Tibial nerve (tissue), 4 donors: ENCODE measurements around the gene FEZF2. TPM values are rescaled to one million over a fixed set of nuclear protein-coding genes. Genes with fewer than 3 reads are reported as not detected.

Experiments
- DNase-seq, 2 donors: peaks; one replicate each; pipeline ENCODE4 v3.0.0-alpha.2; 2019; ENCODE audit warnings: low spot score in 2 of 2
- H3K27ac ChIP-seq, 4 donors: fragments of 200-600 bp; sonication (generic) in 3 of 4; one replicate each; pipeline ENCODE4 v1.5.1; 2017 to 2019; ENCODE audit warnings: mild to moderate bottlenecking in 1 of 4
- H3K27me3 ChIP-seq, 2 donors: fragments of 200-600 bp; sonication (generic) in 1 of 2; one replicate each; pipeline versions ENCODE4 v1.5.1 to v1.6.0; 2017 to 2019
- H3K36me3 ChIP-seq, 3 donors: fragments of 200-600 bp; sonication (generic); one replicate each; pipeline ENCODE4 v1.5.1; 2018 to 2019
- H3K4me1 ChIP-seq, 4 donors: fragments of 200-600 bp; sonication (generic) in 3 of 4; one replicate each; pipeline ENCODE4 v1.5.1; 2017 to 2019
- H3K4me3 ChIP-seq, 4 donors: fragments of 200-600 bp; sonication (generic) in 3 of 4; one replicate each; pipeline ENCODE4 v1.5.1; 2017 to 2019; ENCODE audit warnings: mild to moderate bottlenecking in 1 of 4, moderate library complexity in 1 of 4
- H3K9me3 ChIP-seq, 4 donors: fragments of 200-600 bp; sonication (generic) in 3 of 4; one replicate each; pipeline ENCODE4 v1.5.1; 2017 to 2019
- EP300 ChIP-seq, 2 donors: sonication (generic); formaldehyde crosslinking; IDR thresholded peaks; one replicate each; pipeline ENCODE4 v1.6.1; 2017; ENCODE audit warnings: antibody characterized with exemption in 2 of 2, mild to moderate bottlenecking in 1 of 2
- POLR2A ChIP-seq, 2 donors: fragments of 450-650 bp; IDR thresholded peaks; one replicate each; pipeline ENCODE4 v1.6.1; 2017; ENCODE audit warnings: antibody characterized with exemption in 2 of 2, mild to moderate bottlenecking in 2 of 2, moderate library complexity in 2 of 2
- WGBS, 2 donors: methylation state at CpG; one replicate each; pipeline ENCODE4 v1.1.5; 2018; 5-methylcytosine and 5-hydroxymethylcytosine counted together
- total RNA-seq, 4 donors: library from RNA; depleted of rRNA; stranded (reverse); fragments of >200 nt; gene quantifications; one replicate each; pipeline ENCODE4 v1.1.0, GENCODE V29; 2016
- TF ChIP-seq, protein P1 (sequence below), 5 experiments: fragments of 200-600 bp in 3 of 5; fragments of 450-650 bp in 2 of 5; sonication (generic) in 3 of 5; IDR thresholded peaks; one replicate each; pipeline ENCODE4 v1.5.1; 2016 to 2019; ENCODE audit warnings: antibody characterized with exemption in 5 of 5, mild to moderate bottlenecking in 3 of 5, moderate library complexity in 2 of 5

Gene FEZF2
- total RNA-seq, 4 donors from 2014 or later: not detected

DNA sequence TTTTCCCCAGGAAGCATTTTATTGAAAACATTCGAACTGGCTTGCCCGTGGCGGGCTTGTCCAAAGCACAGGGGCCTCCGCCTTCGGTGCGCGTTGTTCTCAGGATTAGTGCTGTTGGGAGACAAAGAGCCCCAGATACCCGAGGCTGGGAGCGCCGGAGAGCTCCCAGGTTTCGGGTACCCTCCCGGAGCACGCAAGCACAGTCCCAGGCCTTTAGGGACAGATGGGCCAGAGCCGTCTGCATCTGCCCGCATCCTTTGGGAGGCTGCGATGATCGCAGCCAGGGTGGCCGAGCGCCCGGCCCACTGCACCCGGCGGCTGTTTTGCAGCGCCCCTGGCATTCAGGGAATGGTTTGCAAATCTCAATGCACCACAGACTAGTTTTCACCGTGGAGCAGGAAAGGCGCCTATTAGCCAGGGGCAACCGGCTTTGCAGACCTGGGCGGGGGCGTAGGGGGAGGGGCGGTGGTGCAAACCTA, 5.0 kb upstream of the FEZF2 start:
- Histone ChIP-seq H3K9me3 (no peaks in the 10 kb centered on the region), H3K4me1 (peaks cover 0 to 49% (median 9%) of the 10 kb centered on the region in 4 donors), H3K4me3 (no peak overlapping the region), H3K36me3 (no peaks in the 10 kb centered on the region), H3K27ac (no peak overlapping the region), H3K27me3 (peaks cover 0 to 90% of the 10 kb centered on the region in 2 donors)
- TF ChIP-seq EP300 (IDR thresholded peaks at IDR 0.05) (no peak), POLR2A (IDR thresholded peaks at IDR 0.05) (no peak)
- DNase-seq: no peak
- 1 to 3% methylated on average over 21 to 29 of the region's 29 CpGs for WGBS, 2 donors

GRCh38 chr3:62376906-62377877, 3.8 kb upstream of the FEZF2 start:
- no peaks in the 10 kb centered on the region for H3K9me3 ChIP-seq
- peaks cover 0 to 61% (median 12%) of the 10 kb centered on the region in 4 donors for H3K4me1 ChIP-seq
- no peaks in the 10 kb centered on the region for H3K36me3 ChIP-seq
- TF ChIP-seq POLR2A (IDR thresholded peaks at IDR 0.05) (no peak), EP300 (IDR thresholded peaks at IDR 0.05) (no peak)
- TF ChIP-seq, protein P1, sequence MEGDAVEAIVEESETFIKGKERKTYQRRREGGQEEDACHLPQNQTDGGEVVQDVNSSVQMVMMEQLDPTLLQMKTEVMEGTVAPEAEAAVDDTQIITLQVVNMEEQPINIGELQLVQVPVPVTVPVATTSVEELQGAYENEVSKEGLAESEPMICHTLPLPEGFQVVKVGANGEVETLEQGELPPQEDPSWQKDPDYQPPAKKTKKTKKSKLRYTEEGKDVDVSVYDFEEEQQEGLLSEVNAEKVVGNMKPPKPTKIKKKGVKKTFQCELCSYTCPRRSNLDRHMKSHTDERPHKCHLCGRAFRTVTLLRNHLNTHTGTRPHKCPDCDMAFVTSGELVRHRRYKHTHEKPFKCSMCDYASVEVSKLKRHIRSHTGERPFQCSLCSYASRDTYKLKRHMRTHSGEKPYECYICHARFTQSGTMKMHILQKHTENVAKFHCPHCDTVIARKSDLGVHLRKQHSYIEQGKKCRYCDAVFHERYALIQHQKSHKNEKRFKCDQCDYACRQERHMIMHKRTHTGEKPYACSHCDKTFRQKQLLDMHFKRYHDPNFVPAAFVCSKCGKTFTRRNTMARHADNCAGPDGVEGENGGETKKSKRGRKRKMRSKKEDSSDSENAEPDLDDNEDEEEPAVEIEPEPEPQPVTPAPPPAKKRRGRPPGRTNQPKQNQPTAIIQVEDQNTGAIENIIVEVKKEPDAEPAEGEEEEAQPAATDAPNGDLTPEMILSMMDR (IDR thresholded peaks at IDR 0.05): no peak
- H3K4me3 ChIP-seq: no peak overlapping the region
- H3K27ac ChIP-seq: no peak overlapping the region
- WGBS, 2 donors: 18 to 20% methylated on average over 25 to 46 of the region's 65 CpGs
- peaks cover 0 to 98% of the 10 kb centered on the region in 2 donors for H3K27me3 ChIP-seq
- DNase-seq: no peak

DNA sequence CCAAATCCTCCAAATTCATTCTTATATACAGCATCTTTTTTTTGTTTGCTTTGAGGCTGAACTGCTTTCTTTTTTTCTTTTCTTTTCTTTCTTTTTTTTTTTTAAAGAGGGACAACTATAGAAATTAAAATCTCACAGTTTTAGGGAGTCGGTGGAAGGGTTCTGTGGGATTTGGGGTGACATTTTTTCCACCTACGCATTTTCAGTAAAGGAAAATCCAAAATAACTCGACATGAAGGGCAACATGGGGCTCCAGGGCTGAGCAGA, 3.0 kb upstream of the FEZF2 start:
- Histone ChIP-seq H3K27ac (no peak overlapping the region), H3K4me1 (peaks cover 0 to 69% (median 12%) of the 10 kb centered on the region in 4 donors), H3K27me3 (peaks cover 3 to 98% of the 10 kb centered on the region in 2 donors), H3K9me3 (no peaks in the 10 kb centered on the region), H3K4me3 (no peak overlapping the region), H3K36me3 (no peaks in the 10 kb centered on the region)
- TF ChIP-seq EP300 (IDR thresholded peaks at IDR 0.05) (no peak), POLR2A (IDR thresholded peaks at IDR 0.05) (no peak)
- TF ChIP-seq, protein P1 (IDR thresholded peaks at IDR 0.05): no peak
- no peak for DNase-seq
- 45 to 58% methylated on average over 3 of the region's 3 CpGs for WGBS, 2 donors

DNA sequence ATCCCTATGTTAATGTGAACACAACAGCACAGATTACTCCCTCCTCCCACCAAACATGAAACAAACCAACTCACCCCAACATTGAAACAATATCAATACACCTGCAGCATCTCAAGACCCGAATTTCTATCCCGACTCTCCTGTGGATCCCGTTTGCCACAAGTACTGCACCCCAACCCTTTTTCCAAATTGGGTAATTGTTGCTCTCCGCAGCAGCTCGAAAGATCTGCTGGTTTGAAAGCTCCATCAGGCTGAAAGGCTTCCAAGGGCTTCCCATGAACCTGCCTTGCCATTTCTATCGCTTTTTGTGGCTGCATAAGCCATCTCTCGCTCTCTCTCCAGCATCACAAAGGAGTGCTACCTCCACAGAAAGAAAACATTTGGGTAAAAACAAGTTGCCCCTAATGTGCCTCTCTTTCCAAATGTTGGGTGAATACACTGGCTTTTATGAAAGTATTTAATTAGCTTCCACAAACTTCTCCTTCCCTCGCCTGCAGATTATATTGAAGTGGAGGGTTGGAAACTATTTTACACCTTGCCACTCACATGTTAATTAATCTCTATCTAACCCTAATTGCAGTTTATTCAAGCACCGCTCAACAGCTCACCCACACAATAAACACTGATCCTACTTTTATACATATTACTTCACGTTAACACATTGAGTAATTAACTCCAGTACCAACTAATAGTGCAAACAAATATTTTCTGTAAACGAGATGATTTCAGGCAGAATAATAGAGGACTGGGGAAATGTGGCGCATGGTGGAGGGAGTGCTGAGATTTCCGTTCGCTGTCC, 2.5 kb upstream of the FEZF2 start:
- 24 to 28% methylated on average over 14 of the region's 14 CpGs for WGBS, 2 donors
- H3K36me3 ChIP-seq: no peaks in the 10 kb centered on the region
- peaks cover 3 to 98% of the 10 kb centered on the region in 2 donors for H3K27me3 ChIP-seq
- TF ChIP-seq POLR2A (IDR thresholded peaks at IDR 0.05) (no peak), EP300 (IDR thresholded peaks at IDR 0.05) (no peak)
- TF ChIP-seq, protein P1 (IDR thresholded peaks at IDR 0.05): no peak
- H3K9me3 ChIP-seq: no peaks in the 10 kb centered on the region
- H3K4me1 ChIP-seq: peaks cover 0 to 74% (median 13%) of the 10 kb centered on the region in 4 donors
- DNase-seq: no peak
- H3K4me3 ChIP-seq: no peak overlapping the region
- no peak overlapping the region for H3K27ac ChIP-seq

DNA sequence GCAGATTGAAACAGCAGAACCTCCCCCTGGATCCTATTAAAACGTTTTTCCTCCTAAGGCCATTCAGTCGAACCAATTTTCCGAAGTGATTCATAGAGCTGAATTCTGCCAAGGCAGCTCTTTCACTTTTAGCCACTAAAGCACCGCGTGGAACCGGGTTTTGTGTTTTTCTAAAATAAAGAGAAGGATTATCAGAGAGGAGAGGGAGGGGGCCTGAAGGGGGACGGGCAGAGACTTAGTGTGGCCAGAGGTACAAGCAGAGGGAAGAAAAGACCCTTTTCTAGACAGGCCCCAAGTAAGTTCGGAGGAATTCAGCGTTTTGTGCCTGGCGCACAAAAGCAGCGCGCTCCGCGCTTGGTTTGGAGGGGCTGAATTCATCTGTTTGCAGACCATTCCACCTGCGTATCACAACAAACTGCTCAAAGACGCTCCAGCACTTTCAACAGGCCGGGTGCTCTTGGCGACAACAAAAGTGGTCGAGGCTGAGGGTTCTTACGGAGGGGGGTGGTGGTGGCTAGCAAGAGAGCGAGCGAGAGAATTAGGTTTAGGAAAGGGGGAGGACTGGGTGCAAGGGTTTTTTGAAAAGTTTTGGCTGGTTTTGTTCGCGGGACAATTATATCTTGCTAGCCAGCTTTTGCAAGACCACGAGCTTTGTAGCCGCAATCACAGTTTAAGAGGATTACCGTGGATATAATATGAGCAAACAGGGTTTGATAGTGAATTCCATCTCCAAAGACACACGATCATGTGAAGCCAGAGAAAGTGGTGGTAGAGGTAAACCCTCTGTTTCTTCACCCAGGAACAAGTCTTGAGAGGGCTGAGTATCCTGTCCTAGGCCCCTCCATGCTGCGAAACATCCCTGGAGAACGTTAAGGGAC, 1.2 kb upstream of the FEZF2 start:
- no peaks in the 10 kb centered on the region for H3K9me3 ChIP-seq
- H3K27me3 ChIP-seq: peaks cover 3 to 98% of the 10 kb centered on the region in 2 donors
- H3K4me3 ChIP-seq: peak overlapping the region in 3 of 4 donors; percentile 14 to 38 (median 25)
- no peak for DNase-seq
- WGBS, 2 donors: 3 to 4% methylated on average over 30 of the region's 30 CpGs
- H3K36me3 ChIP-seq: no peaks in the 10 kb centered on the region
- TF ChIP-seq POLR2A (IDR thresholded peaks at IDR 0.05) (no peak), EP300 (IDR thresholded peaks at IDR 0.05) (no peak)
- TF ChIP-seq, protein P1 (IDR thresholded peaks at IDR 0.05): no peak
- H3K4me1 ChIP-seq: peaks cover 0 to 87% (median 18%) of the 10 kb centered on the region in 4 donors
- H3K27ac ChIP-seq: no peak overlapping the region
